GM12873 (cell line): ENCODE measurements around the gene SARNP.

Source experiments
- CTCF ChIP-seq: IDR thresholded peaks from 2 replicates; pipeline ENCODE4 v1.5.1; 2012; ENCODE audit warnings: low read depth, mild to moderate bottlenecking, moderate library complexity, low read length, control low read depth; ENCODE audit not compliant: insufficient read depth; ENCODE audit errors: missing control alignments

Gene SARNP

GRCh38 chr12:55719371-55719770, 98.2 kb downstream of the SARNP start:
- no peak for TF ChIP-seq CTCF

GRCh38 chr12:55718624-55719275, 98.8 kb downstream of the SARNP start:
- no peak for TF ChIP-seq CTCF

GRCh38 chr12:55718015-55718414, 99.5 kb downstream of the SARNP start:
- no peak for TF ChIP-seq CTCF

- no peak for TF ChIP-seq CTCF
These were observed 100.2 kb downstream of the SARNP start for GRCh38 chr12:55717011-55718007.

GRCh38 chr12:55716582-55716957, 101.0 kb downstream of the SARNP start:
- TF ChIP-seq CTCF: no peak

- TF ChIP-seq CTCF: no peak
These were observed 101.5 kb downstream of the SARNP start, which contains the start of gene BLOC1S1 for GRCh38 chr12:55715833-55716581. BLOC1S1 (plus strand) TSS chr12:55716046; CDS start chr12:55716052, 6 bp downstream.

GRCh38 chr12:55715169-55715764, 102.3 kb downstream of the SARNP start:
- no peak for TF ChIP-seq CTCF
